Esophagus muscularis mucosa (tissue), 4 donors: ENCODE results near the gene CXCL16. TPM values are rescaled to one million over a fixed set of nuclear protein-coding genes. Genes with fewer than 3 reads are reported as not detected.

ENCODE experiments used
- DNase-seq: peaks from one replicate; pipeline ENCODE4 v3.0.0-alpha.2; 2017; ENCODE audit errors: extremely low spot score
- H3K27ac ChIP-seq, 4 donors: fragments of 200-600 bp; sonication (generic); replicated peaks in 1 of 4; 1 replicate in 3 of 4; 2 replicates in 1 of 4; pipeline ENCODE4 v1.5.1; 2016 to 2019; ENCODE audit warnings: mild to moderate bottlenecking in 1 of 4
- H3K27me3 ChIP-seq, 4 donors: fragments of 200-600 bp; sonication (generic); one replicate each; pipeline versions ENCODE4 v1.5.1 to v1.6.0; 2016 to 2019
- H3K36me3 ChIP-seq, 4 donors: fragments of 200-600 bp; sonication (generic); one replicate each; pipeline ENCODE4 v1.5.1; 2016 to 2019
- H3K4me1 ChIP-seq, 4 donors: fragments of 200-600 bp; sonication (generic); one replicate each; pipeline ENCODE4 v1.5.1; 2016 to 2019
- H3K4me3 ChIP-seq, 4 donors: fragments of 200-600 bp; sonication (generic); 1 replicate in 2 of 4; 2 replicates in 2 of 4; pipeline ENCODE4 v1.5.1; 2016 to 2019; ENCODE audit warnings: mild to moderate bottlenecking in 4 of 4, moderate library complexity in 1 of 4
- H3K9me3 ChIP-seq, 4 donors: fragments of 200-600 bp; sonication (generic); 1 replicate in 3 of 4; 2 replicates in 1 of 4; pipeline ENCODE4 v1.5.1; 2016 to 2019
- CTCF ChIP-seq, 3 experiments: fragments of 200-600 bp in 2 of 3; fragments of 450-650 bp in 1 of 3; sonication (generic) in 2 of 3; IDR thresholded peaks; one replicate each; pipeline ENCODE4 v1.5.1; 2017 to 2019; ENCODE audit warnings: antibody characterized with exemption in 3 of 3, mild to moderate bottlenecking in 2 of 3, moderate library complexity in 1 of 3
- EP300 ChIP-seq: sonication (generic); formaldehyde crosslinking; IDR thresholded peaks from one replicate; pipeline ENCODE4 v1.6.1; 2017; ENCODE audit warnings: antibody characterized with exemption
- POLR2A ChIP-seq: fragments of 450-650 bp; IDR thresholded peaks from one replicate; pipeline ENCODE4 v1.6.1; 2017; ENCODE audit warnings: antibody characterized with exemption, moderate library complexity, mild to moderate bottlenecking, low read depth
- POLR2AphosphoS5 ChIP-seq, 2 donors: sonication (generic); formaldehyde crosslinking; IDR thresholded peaks; one replicate each; pipeline ENCODE4 v1.6.1; 2017; ENCODE audit warnings: antibody characterized with exemption in 2 of 2
- WGBS: methylation state at CpG from one replicate; pipeline ENCODE4 v1.1.5; 2018; 5-methylcytosine and 5-hydroxymethylcytosine counted together
- intact Hi-C: fragments of 100-400 bp; cut with DNase I; formaldehyde crosslinking; loops from one replicate; pipeline ENCODE4 v1.15.1; 2023
- total RNA-seq, 4 donors: library from RNA; depleted of rRNA; stranded (reverse); fragments of >200 nt; gene quantifications; one replicate each; pipeline versions ENCODE4 v1.1.0 to v1.2.1, GENCODE V29; 2016

Gene CXCL16
- total RNA-seq, 4 donors from 2014 or later: 5.8 to 21.7 (median 9.4) TPM

DNA sequence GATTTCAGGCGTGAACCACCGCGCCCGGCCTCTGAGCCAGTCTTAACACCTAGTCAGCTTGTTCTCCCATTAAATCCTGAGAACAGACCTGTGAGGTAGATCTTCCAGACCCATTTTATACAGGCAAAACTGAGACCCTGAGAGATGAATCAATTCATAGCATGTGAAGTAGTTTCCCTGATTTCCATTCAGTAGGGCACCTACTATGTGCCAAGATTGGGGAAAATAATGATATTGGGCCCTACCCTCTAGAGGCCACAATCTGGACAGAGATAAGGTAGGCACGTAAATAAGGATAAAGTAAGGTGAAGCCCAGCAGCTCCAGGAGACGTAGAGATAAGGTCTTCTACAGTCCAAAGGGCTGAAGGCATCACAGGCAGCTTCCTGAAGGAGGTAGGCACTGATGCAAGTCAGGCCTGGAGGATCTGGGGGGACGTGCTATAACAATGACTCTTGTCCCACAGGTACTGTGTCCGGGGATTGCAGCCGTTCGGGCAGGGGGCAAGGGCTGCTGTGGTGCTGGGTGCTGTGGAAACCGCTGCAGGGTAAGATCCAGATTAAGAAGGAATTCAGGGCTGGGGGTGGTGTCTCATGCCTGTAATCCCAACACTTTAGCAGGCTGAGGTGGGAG lies 40.7 kb upstream of the CXCL16 start:
- Histone ChIP-seq H3K4me1 (peaks cover 6 to 8% (median 7%) of the 10 kb centered on the region in 4 donors), H3K4me3 (no peak overlapping the region), H3K36me3 (no peaks in the 10 kb centered on the region), H3K27ac (no peak overlapping the region), H3K27me3 (peaks cover 0 to 76% (median 14%) of the 10 kb centered on the region in 4 donors), H3K9me3 (no peaks in the 10 kb centered on the region)
- 90% methylated on average over 11 of the region's 11 CpGs for WGBS
- intact Hi-C loops: no loop called here
- no peak for TF ChIP-seq CTCF (IDR thresholded peaks at IDR 0.05)
- no peak for TF ChIP-seq EP300
- no peak for TF ChIP-seq POLR2AphosphoS5 (IDR thresholded peaks at IDR 0.05)
- no peak for TF ChIP-seq POLR2A
- no peak for DNase-seq

DNA sequence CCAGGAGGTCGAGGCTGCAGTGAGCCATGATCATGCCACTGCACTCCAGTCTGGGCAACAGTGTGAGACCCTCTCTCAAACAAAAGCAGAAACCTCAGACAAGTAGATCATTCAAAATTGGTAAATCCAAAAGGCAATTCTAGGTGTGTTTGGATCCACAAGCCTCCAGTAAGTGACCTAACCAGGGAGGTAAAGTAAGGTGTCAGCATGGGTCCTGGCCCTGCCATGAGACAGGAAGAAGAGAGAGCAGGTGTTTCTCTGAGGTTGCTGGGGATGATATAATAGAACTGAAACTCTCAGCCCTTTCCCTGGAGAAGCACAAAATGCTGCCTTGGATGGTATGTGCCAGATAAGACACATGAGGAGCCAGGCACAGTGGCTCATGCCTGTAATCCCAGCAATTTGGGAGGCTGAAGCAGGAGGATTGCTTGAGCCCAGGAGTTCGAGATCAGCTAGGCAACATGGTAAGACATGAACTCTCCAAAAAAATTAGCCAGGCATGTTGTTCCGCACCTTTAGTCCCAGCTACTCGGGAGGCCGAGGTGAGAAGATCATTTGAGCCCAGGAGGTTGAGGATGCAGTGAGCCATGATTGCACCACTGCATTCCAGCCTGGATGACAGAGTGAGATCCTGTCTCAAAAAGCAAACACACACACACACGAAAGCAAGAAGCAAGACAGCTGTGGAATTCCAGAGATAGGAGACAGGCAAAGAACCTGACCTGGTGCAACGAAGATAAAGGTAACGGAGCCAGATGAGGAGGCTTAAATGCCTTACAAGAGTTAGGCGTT lies 38.4 kb upstream of the CXCL16 start:
- no peaks in the 10 kb centered on the region for H3K9me3 ChIP-seq
- H3K27ac ChIP-seq: no peak overlapping the region
- TF ChIP-seq EP300 (no peak), POLR2A (no peak), CTCF (IDR thresholded peaks at IDR 0.05) (no peak), POLR2AphosphoS5 (IDR thresholded peaks at IDR 0.05) (no peak)
- peaks cover 0 to 66% (median 12%) of the 10 kb centered on the region in 4 donors for H3K27me3 ChIP-seq
- intact Hi-C loops: no loop called here
- DNase-seq: no peak
- no peaks in the 10 kb centered on the region for H3K36me3 ChIP-seq
- H3K4me1 ChIP-seq: no peaks in the 10 kb centered on the region
- WGBS: 40% methylated on average over 5 of the region's 9 CpGs
- H3K4me3 ChIP-seq: no peak overlapping the region

- Histone ChIP-seq H3K4me3 (no peak overlapping the region), H3K27ac (no peak overlapping the region), H3K27me3 (peaks cover 0 to 31% (median 0%) of the 10 kb centered on the region in 4 donors), H3K36me3 (no peaks in the 10 kb centered on the region), H3K9me3 (no peaks in the 10 kb centered on the region), H3K4me1 (no peaks in the 10 kb centered on the region)
- intact Hi-C loops: no loop called here
- no peak for TF ChIP-seq EP300
- no peak for TF ChIP-seq POLR2AphosphoS5 (IDR thresholded peaks at IDR 0.05)
- TF ChIP-seq POLR2A: no peak
- no peak for TF ChIP-seq CTCF (IDR thresholded peaks at IDR 0.05)
- DNase-seq: no peak
- WGBS: 82% methylated on average over 8 of the region's 10 CpGs
Observed at GRCh38 chr17:4772235-4772613, 32.5 kb upstream of the CXCL16 start.

GRCh38 chr17:4771519-4772234 lies 31.9 kb upstream of the CXCL16 start, which contains the start of gene TM4SF5:
Gene TM4SF5 (plus strand): TSS chr17:4771886. CDS start chr17:4771923, 37 bp downstream.
- intact Hi-C loops: no loop called here
- no peaks in the 10 kb centered on the region for H3K9me3 ChIP-seq
- no peak for TF ChIP-seq CTCF (IDR thresholded peaks at IDR 0.05)
- no peak for TF ChIP-seq EP300
- TF ChIP-seq POLR2A: no peak
- no peak for TF ChIP-seq POLR2AphosphoS5 (IDR thresholded peaks at IDR 0.05)
- no peak within 1 kb of the TSS for H3K27ac ChIP-seq
- H3K36me3 ChIP-seq: no peaks in the 10 kb centered on the region
- no peak within 1 kb of the TSS for H3K4me3 ChIP-seq
- peaks cover 0 to 31% (median 0%) of the 10 kb centered on the region in 4 donors for H3K27me3 ChIP-seq
- no peak for DNase-seq
- 67% methylated on average over 13 of the region's 13 CpGs for WGBS
- H3K4me1 ChIP-seq: no peaks in the 10 kb centered on the region
